ENCODE measurements around the gene NEK6.

GRCh38 chr9:124264823-124265233, 7.1 kb downstream of the NEK6 start:
- TF ChIP-seq, protein P1, sequence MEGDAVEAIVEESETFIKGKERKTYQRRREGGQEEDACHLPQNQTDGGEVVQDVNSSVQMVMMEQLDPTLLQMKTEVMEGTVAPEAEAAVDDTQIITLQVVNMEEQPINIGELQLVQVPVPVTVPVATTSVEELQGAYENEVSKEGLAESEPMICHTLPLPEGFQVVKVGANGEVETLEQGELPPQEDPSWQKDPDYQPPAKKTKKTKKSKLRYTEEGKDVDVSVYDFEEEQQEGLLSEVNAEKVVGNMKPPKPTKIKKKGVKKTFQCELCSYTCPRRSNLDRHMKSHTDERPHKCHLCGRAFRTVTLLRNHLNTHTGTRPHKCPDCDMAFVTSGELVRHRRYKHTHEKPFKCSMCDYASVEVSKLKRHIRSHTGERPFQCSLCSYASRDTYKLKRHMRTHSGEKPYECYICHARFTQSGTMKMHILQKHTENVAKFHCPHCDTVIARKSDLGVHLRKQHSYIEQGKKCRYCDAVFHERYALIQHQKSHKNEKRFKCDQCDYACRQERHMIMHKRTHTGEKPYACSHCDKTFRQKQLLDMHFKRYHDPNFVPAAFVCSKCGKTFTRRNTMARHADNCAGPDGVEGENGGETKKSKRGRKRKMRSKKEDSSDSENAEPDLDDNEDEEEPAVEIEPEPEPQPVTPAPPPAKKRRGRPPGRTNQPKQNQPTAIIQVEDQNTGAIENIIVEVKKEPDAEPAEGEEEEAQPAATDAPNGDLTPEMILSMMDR (IDR thresholded peaks at IDR 0.05), result no peak
- TF ChIP-seq POLR2A (IDR thresholded peaks at IDR 0.05; ENCODE audit: low read depth) (no peak), EP300 (IDR thresholded peaks at IDR 0.05) (no peak), POLR2AphosphoS5 (IDR thresholded peaks at IDR 0.05) (no peak)

Data from esophagus muscularis mucosa (tissue), 4 donors.